Measurements from ENCODE around the gene PLXND1. TPM values are rescaled to one million over a fixed set of nuclear protein-coding genes. Genes with fewer than 3 reads are reported as not detected.

PLXND1 gene
- polyA plus RNA-seq, 2 donors = 15.8 to 18.7 TPM

DNA sequence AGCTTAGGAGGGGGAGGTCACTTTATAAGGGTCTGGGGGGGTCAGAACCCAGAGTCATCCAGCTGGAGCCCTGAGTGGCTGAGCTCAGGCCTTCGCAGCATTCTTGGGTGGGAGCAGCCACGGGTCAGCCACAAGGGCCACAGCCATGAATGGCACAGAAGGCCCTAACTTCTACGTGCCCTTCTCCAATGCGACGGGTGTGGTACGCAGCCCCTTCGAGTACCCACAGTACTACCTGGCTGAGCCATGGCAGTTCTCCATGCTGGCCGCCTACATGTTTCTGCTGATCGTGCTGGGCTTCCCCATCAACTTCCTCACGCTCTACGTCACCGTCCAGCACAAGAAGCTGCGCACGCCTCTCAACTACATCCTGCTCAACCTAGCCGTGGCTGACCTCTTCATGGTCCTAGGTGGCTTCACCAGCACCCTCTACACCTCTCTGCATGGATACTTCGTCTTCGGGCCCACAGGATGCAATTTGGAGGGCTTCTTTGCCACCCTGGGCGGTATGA is 77.8 kb downstream of the PLXND1 start, which contains the start of gene RHO:
TSS of gene RHO (plus strand) at position 51 of the 512 bp plus-strand sequence. CDS start at position 146, 95 bp downstream.
- no peaks in the 10 kb centered on the region for H3K4me1 ChIP-seq (ENCODE audit: control insufficient read depth in 2 of 2, insufficient read depth in 2 of 2, low read length in 1 of 2)
- H3K36me3 ChIP-seq (ENCODE audit: control insufficient read depth in 2 of 2, insufficient read depth in 2 of 2, low read length in 1 of 2) = no peaks in the 10 kb centered on the region
- WGBS, 2 donors = 93 to 97% methylated on average over 18 of the region's 18 CpGs
- H3K9me3 ChIP-seq (ENCODE audit: control insufficient read depth in 2 of 2, insufficient read depth in 1 of 2, low read depth in 1 of 2, low read length in 1 of 2) = no peaks in the 10 kb centered on the region
- H3K27ac ChIP-seq (ENCODE audit: low read depth in 2 of 2, low read length in 1 of 2) = no peak within 1 kb of the TSS
- no peak within 1 kb of the TSS for H3K4me3 ChIP-seq (ENCODE audit: low read depth in 1 of 2, low read length in 2 of 2)
- H3K27me3 ChIP-seq (ENCODE audit: control insufficient read depth in 1 of 2, insufficient read depth in 2 of 2, low read length in 2 of 2) = no peaks in the 10 kb centered on the region

DNA sequence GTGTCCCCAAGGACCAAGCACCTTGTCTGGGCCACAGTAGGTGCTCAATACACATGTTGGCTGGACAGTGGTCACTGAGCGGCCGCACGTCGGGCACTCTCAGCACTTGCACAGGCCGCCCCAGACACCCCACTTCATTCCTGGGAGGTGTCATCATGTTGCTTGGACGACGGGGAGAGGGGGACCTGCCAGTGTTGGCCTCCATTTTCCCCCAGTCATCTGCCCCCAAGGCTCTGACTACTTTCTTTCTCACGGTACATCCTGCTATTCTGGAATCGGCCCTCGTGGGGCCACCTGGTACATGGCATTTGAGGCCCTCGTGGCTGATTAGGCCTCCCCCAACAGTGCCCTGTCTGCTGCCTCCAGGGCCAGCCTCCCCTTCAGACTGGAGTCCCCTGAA is 79.2 kb downstream of the PLXND1 start:
- 89 to 91% methylated on average over 11 of the region's 11 CpGs for WGBS, 2 donors
- Histone ChIP-seq H3K4me3 (ENCODE audit: low read depth in 1 of 2, low read length in 2 of 2) (no peak overlapping the region), H3K27ac (ENCODE audit: low read depth in 2 of 2, low read length in 1 of 2) (no peak overlapping the region), H3K36me3 (ENCODE audit: control insufficient read depth in 2 of 2, insufficient read depth in 2 of 2, low read length in 1 of 2) (no peaks in the 10 kb centered on the region), H3K4me1 (ENCODE audit: control insufficient read depth in 2 of 2, insufficient read depth in 2 of 2, low read length in 1 of 2) (no peaks in the 10 kb centered on the region), H3K27me3 (ENCODE audit: control insufficient read depth in 1 of 2, insufficient read depth in 2 of 2, low read length in 2 of 2) (no peaks in the 10 kb centered on the region), H3K9me3 (ENCODE audit: control insufficient read depth in 2 of 2, insufficient read depth in 1 of 2, low read depth in 1 of 2, low read length in 1 of 2) (no peaks in the 10 kb centered on the region)

DNA sequence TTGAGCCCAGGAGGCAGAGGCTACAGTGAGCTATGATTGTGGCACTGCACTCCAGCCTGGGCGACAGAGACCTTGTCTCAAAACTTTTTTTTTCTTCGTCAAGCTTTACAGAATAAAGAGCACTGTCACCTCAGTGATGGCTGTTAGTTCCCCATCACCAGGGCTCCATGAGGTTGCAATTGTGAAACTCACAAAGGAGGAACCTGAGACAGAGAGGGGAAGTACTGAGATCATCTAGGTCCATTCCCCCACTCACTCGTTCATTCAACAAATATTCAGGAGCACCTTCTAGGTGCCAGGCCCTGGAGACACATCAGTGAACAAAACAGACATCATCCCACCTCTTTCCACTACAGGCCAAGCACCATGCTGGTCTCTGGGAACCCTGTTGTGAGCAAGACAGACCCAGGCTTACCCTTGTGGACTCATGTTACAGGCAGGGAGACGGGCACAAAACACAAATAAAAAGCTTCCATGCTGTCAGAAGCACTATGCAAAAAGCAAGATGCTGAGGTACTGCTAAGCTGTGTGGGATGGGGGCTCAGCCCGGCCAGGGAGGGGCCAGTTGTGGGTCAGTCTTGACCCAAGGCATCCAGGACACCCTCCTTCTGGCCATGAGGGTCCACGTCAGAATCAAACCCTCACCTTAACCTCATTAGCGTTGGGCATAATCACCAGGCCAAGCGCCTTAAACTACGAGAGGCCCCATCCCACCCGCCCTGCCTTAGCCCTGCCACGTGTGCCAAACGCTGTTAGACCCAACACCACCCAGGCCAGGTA is 80.2 kb downstream of the PLXND1 start:
- Histone ChIP-seq H3K4me3 (ENCODE audit: low read depth in 1 of 2, low read length in 2 of 2) (no peak overlapping the region), H3K27ac (ENCODE audit: low read depth in 2 of 2, low read length in 1 of 2) (no peak overlapping the region), H3K27me3 (ENCODE audit: control insufficient read depth in 1 of 2, insufficient read depth in 2 of 2, low read length in 2 of 2) (no peaks in the 10 kb centered on the region), H3K36me3 (ENCODE audit: control insufficient read depth in 2 of 2, insufficient read depth in 2 of 2, low read length in 1 of 2) (no peaks in the 10 kb centered on the region), H3K4me1 (ENCODE audit: control insufficient read depth in 2 of 2, insufficient read depth in 2 of 2, low read length in 1 of 2) (no peaks in the 10 kb centered on the region), H3K9me3 (ENCODE audit: control insufficient read depth in 2 of 2, insufficient read depth in 1 of 2, low read depth in 1 of 2, low read length in 1 of 2) (no peaks in the 10 kb centered on the region)
- WGBS, 2 donors = 79 to 80% methylated on average over 12 of the region's 12 CpGs

DNA sequence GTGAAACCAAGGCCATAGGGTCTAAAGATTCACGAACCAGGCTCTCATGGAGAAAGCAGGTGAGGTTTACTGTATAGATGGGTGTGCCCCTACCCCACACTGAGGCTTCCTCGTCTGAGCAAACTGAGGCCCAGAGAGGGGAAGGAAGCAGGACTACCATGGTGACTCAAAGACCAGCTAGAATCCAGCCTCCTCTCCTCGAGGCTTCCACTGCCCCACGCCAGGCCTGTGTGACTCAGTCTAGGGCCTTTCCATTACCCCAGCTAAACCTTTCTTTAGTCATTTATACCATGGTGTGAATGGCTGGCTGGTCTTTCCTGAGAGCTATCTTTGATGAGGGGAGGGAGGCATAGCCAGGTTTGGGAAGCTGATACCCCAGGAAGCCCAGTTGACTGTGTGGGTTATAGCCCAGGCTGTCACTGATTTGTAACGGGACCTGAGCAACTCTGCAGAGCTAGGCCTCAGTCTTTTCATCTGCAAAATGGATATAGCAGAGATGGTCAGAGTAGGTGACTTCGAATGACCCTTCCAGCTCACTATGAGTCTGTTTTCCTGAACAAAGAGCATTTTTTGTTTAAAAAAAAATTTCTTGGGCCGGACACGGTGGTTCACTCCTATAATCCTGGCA is 81.0 kb downstream of the PLXND1 start:
- 75 to 76% methylated on average over 8 of the region's 8 CpGs for WGBS, 2 donors
- Histone ChIP-seq H3K36me3 (ENCODE audit: control insufficient read depth in 2 of 2, insufficient read depth in 2 of 2, low read length in 1 of 2) (no peaks in the 10 kb centered on the region), H3K27ac (ENCODE audit: low read depth in 2 of 2, low read length in 1 of 2) (no peak overlapping the region), H3K4me1 (ENCODE audit: control insufficient read depth in 2 of 2, insufficient read depth in 2 of 2, low read length in 1 of 2) (no peaks in the 10 kb centered on the region), H3K27me3 (ENCODE audit: control insufficient read depth in 1 of 2, insufficient read depth in 2 of 2, low read length in 2 of 2) (no peaks in the 10 kb centered on the region), H3K4me3 (ENCODE audit: low read depth in 1 of 2, low read length in 2 of 2) (no peak overlapping the region), H3K9me3 (ENCODE audit: control insufficient read depth in 2 of 2, insufficient read depth in 1 of 2, low read depth in 1 of 2, low read length in 1 of 2) (no peaks in the 10 kb centered on the region)

DNA sequence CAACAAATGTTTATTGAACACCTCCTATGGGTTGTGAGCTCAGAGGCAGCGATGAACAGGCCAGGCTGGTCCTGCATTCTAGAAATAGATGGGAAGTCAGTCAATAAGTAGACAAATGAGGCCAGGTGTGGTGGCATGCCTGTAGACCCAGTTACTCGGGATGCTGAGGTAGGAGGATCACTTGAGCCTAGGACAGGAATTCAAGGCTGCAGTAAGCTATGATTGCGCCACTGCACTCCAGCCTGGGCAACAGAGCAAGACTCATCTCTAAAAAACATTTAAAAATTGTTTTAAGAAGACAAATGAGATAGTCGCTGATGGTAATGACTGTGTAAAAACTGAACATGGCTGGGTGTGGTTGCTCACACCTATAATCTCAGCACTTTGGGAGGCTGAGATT is 82.4 kb downstream of the PLXND1 start:
- Histone ChIP-seq H3K36me3 (ENCODE audit: control insufficient read depth in 2 of 2, insufficient read depth in 2 of 2, low read length in 1 of 2) (peaks cover 0 to 4% of the 10 kb centered on the region in 2 donors), H3K27me3 (ENCODE audit: control insufficient read depth in 1 of 2, insufficient read depth in 2 of 2, low read length in 2 of 2) (no peaks in the 10 kb centered on the region), H3K27ac (ENCODE audit: low read depth in 2 of 2, low read length in 1 of 2) (no peak overlapping the region), H3K4me3 (ENCODE audit: low read depth in 1 of 2, low read length in 2 of 2) (no peak overlapping the region), H3K4me1 (ENCODE audit: control insufficient read depth in 2 of 2, insufficient read depth in 2 of 2, low read length in 1 of 2) (no peaks in the 10 kb centered on the region), H3K9me3 (ENCODE audit: control insufficient read depth in 2 of 2, insufficient read depth in 1 of 2, low read depth in 1 of 2, low read length in 1 of 2) (no peaks in the 10 kb centered on the region)
- 85 to 93% methylated on average over 4 of the region's 4 CpGs for WGBS, 2 donors

DNA sequence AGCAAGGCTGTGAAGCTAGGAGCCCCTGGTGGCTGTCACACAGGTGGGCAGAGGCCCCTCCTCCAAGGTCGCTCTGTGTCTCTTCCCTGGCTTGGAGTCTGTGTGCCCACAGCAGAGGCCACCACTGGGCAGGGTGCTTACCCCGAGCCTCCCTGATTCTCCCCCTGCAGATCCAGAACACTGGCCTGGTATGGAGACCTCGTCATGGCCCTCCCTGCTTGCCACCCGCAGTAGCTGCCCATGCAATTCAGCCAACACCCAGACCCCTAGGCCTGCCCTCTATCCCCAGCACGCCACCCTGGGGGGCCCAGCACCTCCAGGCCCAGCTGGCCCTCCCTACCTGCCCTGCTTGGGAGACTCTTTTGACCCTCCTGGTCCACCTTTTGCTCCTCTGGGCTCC is 83.5 kb downstream of the PLXND1 start:
- H3K36me3 ChIP-seq (ENCODE audit: control insufficient read depth in 2 of 2, insufficient read depth in 2 of 2, low read length in 1 of 2) = peaks cover 0 to 8% of the 10 kb centered on the region in 2 donors
- 85 to 90% methylated on average over 5 of the region's 5 CpGs for WGBS, 2 donors

DNA sequence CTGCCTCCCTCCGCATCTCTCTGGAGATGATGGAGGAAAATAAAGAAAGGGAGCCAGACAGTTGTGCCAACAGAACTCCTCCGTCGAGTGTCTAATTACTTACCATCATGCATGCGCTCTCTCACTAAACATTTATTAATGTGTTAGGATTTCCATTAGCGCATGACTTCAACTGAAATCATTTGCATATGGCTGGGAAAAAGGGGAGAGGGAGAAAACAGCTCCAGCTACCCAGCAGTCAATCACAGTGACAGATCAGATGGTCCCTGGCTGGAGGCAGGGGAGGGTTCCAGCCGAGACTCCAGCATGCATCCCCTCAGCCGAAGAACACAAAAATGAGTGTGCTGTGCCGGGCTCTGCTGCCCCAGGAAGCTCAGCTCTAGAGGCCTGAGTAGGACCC is 84.9 kb downstream of the PLXND1 start:
- Histone ChIP-seq H3K27me3 (ENCODE audit: control insufficient read depth in 1 of 2, insufficient read depth in 2 of 2, low read length in 2 of 2) (no peaks in the 10 kb centered on the region), H3K9me3 (ENCODE audit: control insufficient read depth in 2 of 2, insufficient read depth in 1 of 2, low read depth in 1 of 2, low read length in 1 of 2) (no peaks in the 10 kb centered on the region), H3K36me3 (ENCODE audit: control insufficient read depth in 2 of 2, insufficient read depth in 2 of 2, low read length in 1 of 2) (peaks cover 0 to 14% of the 10 kb centered on the region in 2 donors), H3K27ac (ENCODE audit: low read depth in 2 of 2, low read length in 1 of 2) (no peak overlapping the region), H3K4me1 (ENCODE audit: control insufficient read depth in 2 of 2, insufficient read depth in 2 of 2, low read length in 1 of 2) (no peaks in the 10 kb centered on the region), H3K4me3 (ENCODE audit: low read depth in 1 of 2, low read length in 2 of 2) (no peak overlapping the region)
- 70% methylated on average over 8 of the region's 8 CpGs for whole genome bisulfite sequencing, 2 donors

More for the DNA sequence above, 83.5 kb downstream of the PLXND1 start:
- Histone ChIP-seq H3K27ac (ENCODE audit: low read depth in 2 of 2, low read length in 1 of 2) (no peak overlapping the region), H3K9me3 (ENCODE audit: control insufficient read depth in 2 of 2, insufficient read depth in 1 of 2, low read depth in 1 of 2, low read length in 1 of 2) (no peaks in the 10 kb centered on the region), H3K4me3 (ENCODE audit: low read depth in 1 of 2, low read length in 2 of 2) (no peak overlapping the region), H3K27me3 (ENCODE audit: control insufficient read depth in 1 of 2, insufficient read depth in 2 of 2, low read length in 2 of 2) (no peaks in the 10 kb centered on the region), H3K4me1 (ENCODE audit: control insufficient read depth in 2 of 2, insufficient read depth in 2 of 2, low read length in 1 of 2) (no peaks in the 10 kb centered on the region)

DNA sequence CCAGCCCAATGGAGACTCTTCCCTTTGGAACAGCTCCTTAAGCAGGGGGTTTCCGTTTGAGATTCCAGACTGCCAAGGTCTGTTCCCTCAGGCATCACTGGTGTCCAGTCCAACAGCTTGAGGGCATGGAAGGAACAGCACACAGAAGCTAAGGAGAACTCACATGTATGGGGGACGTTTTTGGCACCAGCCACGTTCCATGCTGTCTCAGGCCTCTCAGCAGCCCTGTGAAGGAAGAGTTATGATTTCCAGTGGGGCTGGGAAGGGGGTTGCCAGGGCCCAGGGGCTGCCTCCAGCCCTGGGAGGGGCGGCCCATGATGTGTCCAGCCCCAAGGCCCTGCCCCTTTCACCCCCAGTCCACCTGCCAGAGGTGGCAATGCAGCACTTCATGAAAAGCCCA is 85.5 kb downstream of the PLXND1 start:
- Histone ChIP-seq H3K36me3 (ENCODE audit: control insufficient read depth in 2 of 2, insufficient read depth in 2 of 2, low read length in 1 of 2) (peaks cover 0 to 19% of the 10 kb centered on the region in 2 donors), H3K27me3 (ENCODE audit: control insufficient read depth in 1 of 2, insufficient read depth in 2 of 2, low read length in 2 of 2) (no peaks in the 10 kb centered on the region)
- 69 to 73% methylated on average over 4 of the region's 4 CpGs for WGBS, 2 donors

DNA sequence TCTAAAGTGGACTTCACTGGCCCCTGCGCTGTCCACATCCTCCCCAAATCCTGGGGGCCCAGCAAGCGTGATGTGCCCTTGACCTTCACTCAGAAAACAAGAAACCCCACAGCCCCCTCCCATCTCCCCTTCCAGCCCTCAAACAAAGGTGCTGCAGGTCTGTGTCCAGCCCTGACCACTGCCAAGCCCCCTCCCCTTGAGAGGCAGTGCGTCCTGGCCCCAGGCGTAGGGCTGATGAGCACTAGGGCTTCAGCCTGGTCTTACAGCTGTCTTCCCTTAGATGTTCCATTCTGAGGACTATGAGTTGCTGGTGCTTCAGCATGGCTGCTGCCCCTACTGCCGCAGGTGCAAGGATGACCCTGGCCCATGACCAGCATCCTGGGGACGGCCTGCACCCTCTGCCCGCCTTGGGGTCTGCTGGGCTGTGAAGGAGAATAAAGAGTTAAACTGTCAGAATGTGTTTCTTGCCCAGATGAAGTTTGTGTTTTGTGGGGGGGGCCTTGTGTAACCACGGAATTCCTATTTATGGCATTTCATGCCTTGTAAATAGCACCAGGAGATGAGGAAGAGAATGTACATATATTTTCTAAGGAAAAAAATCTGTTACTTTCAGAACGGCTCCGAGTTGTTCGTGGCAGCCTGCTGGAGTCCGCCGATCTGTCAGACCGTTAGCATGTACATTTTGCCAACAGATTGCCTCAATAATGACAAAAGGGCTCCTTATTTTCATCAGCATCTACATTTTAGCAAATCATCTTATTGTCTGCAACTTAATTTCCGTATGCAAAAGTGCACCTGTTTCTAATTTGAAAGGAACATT is 86.4 kb downstream of the PLXND1 start:
- H3K9me3 ChIP-seq (ENCODE audit: control insufficient read depth in 2 of 2, insufficient read depth in 1 of 2, low read depth in 1 of 2, low read length in 1 of 2) = no peaks in the 10 kb centered on the region
- H3K4me3 ChIP-seq (ENCODE audit: low read depth in 1 of 2, low read length in 2 of 2) = no peak overlapping the region
- no peak overlapping the region for H3K27ac ChIP-seq (ENCODE audit: low read depth in 2 of 2, low read length in 1 of 2)
- no peaks in the 10 kb centered on the region for H3K4me1 ChIP-seq (ENCODE audit: control insufficient read depth in 2 of 2, insufficient read depth in 2 of 2, low read length in 1 of 2)
- 88 to 96% methylated on average over 15 of the region's 15 CpGs for WGBS, 2 donors
- H3K36me3 ChIP-seq (ENCODE audit: control insufficient read depth in 2 of 2, insufficient read depth in 2 of 2, low read length in 1 of 2) = peaks cover 0 to 21% of the 10 kb centered on the region in 2 donors
- H3K27me3 ChIP-seq (ENCODE audit: control insufficient read depth in 1 of 2, insufficient read depth in 2 of 2, low read length in 2 of 2) = no peaks in the 10 kb centered on the region

More for the DNA sequence above, 85.5 kb downstream of the PLXND1 start:
- Histone ChIP-seq H3K9me3 (ENCODE audit: control insufficient read depth in 2 of 2, insufficient read depth in 1 of 2, low read depth in 1 of 2, low read length in 1 of 2) (no peaks in the 10 kb centered on the region), H3K27ac (ENCODE audit: low read depth in 2 of 2, low read length in 1 of 2) (no peak overlapping the region), H3K4me3 (ENCODE audit: low read depth in 1 of 2, low read length in 2 of 2) (no peak overlapping the region), H3K4me1 (ENCODE audit: control insufficient read depth in 2 of 2, insufficient read depth in 2 of 2, low read length in 1 of 2) (no peaks in the 10 kb centered on the region)

Data from esophagus (tissue), 2 donors.